BJ (cell line): ENCODE results near the gene SPDYC. TPM values are rescaled to one million over a fixed set of nuclear protein-coding genes. Genes with fewer than 3 reads are reported as not detected.

Experiments used
- CTCF ChIA-PET: fragments of 350-600 bp; formaldehyde crosslinking; extraction: SDS; loops from one replicate; lab custom pipeline; 2021; ENCODE audit warnings: antibody characterized with exemption, inconsistent platforms; lab: Yijun Ruan, JAX
- POLR2A ChIA-PET: fragments of 300-600 bp; sonication (Branson Sonifier 250); formaldehyde crosslinking; extraction: SDS; loops from one replicate; lab custom pipeline; 2021; ENCODE audit warnings: antibody characterized with exemption; lab: Charles Lee
- DNase-seq: peaks from one replicate; pipeline ENCODE4 v3.0.0-alpha.2; 2011; ENCODE audit warnings: low read depth
- H3K27me3 ChIP-seq: 2 replicates; pipeline ENCODE4 v1.6.0; 2011; ENCODE audit warnings: low read length; ENCODE audit not compliant: control insufficient read depth, insufficient read depth
- H3K36me3 ChIP-seq: 2 replicates; pipeline ENCODE4 v1.5.1; 2011; ENCODE audit warnings: low read length; ENCODE audit not compliant: control insufficient read depth, insufficient read depth
- H3K4me3 ChIP-seq: 2 replicates; pipeline ENCODE4 v1.5.1; 2011; ENCODE audit warnings: low read depth, mild to moderate bottlenecking, control low read depth, low read length
- CTCF ChIP-seq: IDR thresholded peaks from 2 replicates; pipeline ENCODE4 v1.5.1; 2011; ENCODE audit warnings: low read depth, mild to moderate bottlenecking, control low read depth, inconsistent platforms, low read length, moderate library complexity; ENCODE audit not compliant: insufficient read depth
- polyA plus RNA-seq: library from polyadenylated mRNA; depleted of rRNA; stranded (reverse); fragments of >200 nt; gene quantifications from 2 replicates; pipeline ENCODE4 v1.2.3, GENCODE V29; 2011

Gene SPDYC
- polyA plus RNA-seq, 1 experiment = not detected

- no peak for TF ChIP-seq CTCF
- POLR2A ChIA-PET = interaction anchor here (0.5 kb wide), 1 partner anchor 9 kb away, joined by 3 read pairs; no protein-coding TSS in a partner anchor
- H3K4me3 ChIP-seq = no peak overlapping the region
- CTCF ChIA-PET = interaction anchor here (1.0 to 1.6 kb wide), 2 partner anchors 14 to 21 kb away, joined by 3 to 9 read pairs; partner anchors contain the start of genes TM7SF2 and ZNHIT2
- H3K27me3 ChIP-seq = no peaks in the 10 kb centered on the region
- DNase-seq = no peak
- H3K36me3 ChIP-seq = peaks cover 45% of the 10 kb centered on the region
Measured at GRCh38 chr11:65131895-65132237, 38.2 kb upstream of the SPDYC start.

- no peak for DNase-seq
- no peak for TF ChIP-seq CTCF
- Histone ChIP-seq H3K4me3 (no peak overlapping the region), H3K36me3 (peaks cover 43% of the 10 kb centered on the region), H3K27me3 (no peaks in the 10 kb centered on the region)
- CTCF ChIA-PET = interaction anchor here (1.0 kb wide), 1 partner anchor 15 kb away, joined by 3 read pairs; the partner anchor contains the start of gene ZNHIT2
- POLR2A ChIA-PET = interaction anchor here (0.5 kb wide), 2 partner anchors 10 to 11 kb away, joined by 3 read pairs; partner anchors contain the start of gene FAU
Measured at GRCh38 chr11:65132238-65132987, 37.6 kb upstream of the SPDYC start.

GRCh38 chr11:65132988-65133700 is 36.9 kb upstream of the SPDYC start:
- Histone ChIP-seq H3K4me3 (peak overlapping the region; percentile 84), H3K27me3 (no peaks in the 10 kb centered on the region), H3K36me3 (peaks cover 40% of the 10 kb centered on the region)
- TF ChIP-seq CTCF = no peak
- POLR2A ChIA-PET = interaction anchor here (0.5 kb wide), 1 partner anchor 11 kb away, joined by 3 read pairs; the partner anchor contains the start of gene FAU
- CTCF ChIA-PET = interaction anchor here (0.7 kb wide), 1 partner anchor 122 kb away, joined by 3 read pairs; no protein-coding TSS in a partner anchor
- DNase-seq = no peak

GRCh38 chr11:65133724-65134123 is 36.3 kb upstream of the SPDYC start:
- ChIA-PET CTCF (interaction anchor here (0.7 to 1.4 kb wide), 2 partner anchors 13 to 121 kb away, joined by 3 to 5 read pairs; no protein-coding TSS in a partner anchor), POLR2A (no interaction called here)
- peak overlapping the region; percentile 84 for H3K4me3 ChIP-seq
- DNase-seq = no peak
- H3K36me3 ChIP-seq = peaks cover 35% of the 10 kb centered on the region
- no peaks in the 10 kb centered on the region for H3K27me3 ChIP-seq
- TF ChIP-seq CTCF = no peak
